Measurements from ENCODE around the gene FRMD4A. TPM values are rescaled to one million over a fixed set of nuclear protein-coding genes. Genes with fewer than 3 reads are reported as not detected.

The FRMD4A gene
- total RNA-seq, 1 experiment from 2014 or later = 19.6 TPM

GRCh38 chr10:13754277-13754676, 576.4 kb downstream of the FRMD4A start:
- no peak overlapping the region for H3K4me3 Mint-ChIP-seq
- H3K9me3 ChIP-seq (ENCODE audit: control insufficient read depth, low read depth, low read length) = no peaks in the 10 kb centered on the region
- no peak for TF ChIP-seq CTCF (conservative IDR thresholded peaks at IDR 0.05)
- H3K4ac ChIP-seq (ENCODE audit: low read depth, low read length) = no peak overlapping the region
- no peak overlapping the region for H2BK12ac ChIP-seq (ENCODE audit: insufficient read length, low read depth, low read length)
- no peaks in the 10 kb centered on the region for H3K9me3 Mint-ChIP-seq
- H3K14ac ChIP-seq (ENCODE audit: insufficient read depth, low read length) = no peak overlapping the region
- H3K18ac ChIP-seq (ENCODE audit: insufficient read length, low read depth, low read length) = no peak overlapping the region
- no peaks in the 10 kb centered on the region for H4K20me1 ChIP-seq (ENCODE audit: control insufficient read depth, insufficient read depth, insufficient read length)
- no peak for DNase-seq
- H2AFZ ChIP-seq (ENCODE audit: low read length) = no peak overlapping the region
- H3K56ac ChIP-seq (ENCODE audit: insufficient read length, low read depth, low read length) = no peak overlapping the region
- no peak overlapping the region for H4K91ac ChIP-seq (ENCODE audit: insufficient read length, low read depth, low read length)
- no peak overlapping the region for H3K27ac ChIP-seq (ENCODE audit: insufficient read length, low read depth, low read length)
- H2AK5ac ChIP-seq (ENCODE audit: insufficient read length, low read length) = no peak overlapping the region
- H3K36me3 Mint-ChIP-seq (ENCODE audit: insufficient read depth in 1 of 3, low read depth in 3 of 3) = no peaks in the 10 kb centered on the region
- H3K79me1 ChIP-seq (ENCODE audit: insufficient read depth, low read depth, low read length, poor library complexity, severe bottlenecking) = no peaks in the 10 kb centered on the region
- H3K4me2 ChIP-seq (ENCODE audit: insufficient read depth, insufficient read length, low read length) = no peak overlapping the region
- no peak overlapping the region for H3T11ph ChIP-seq (ENCODE audit: low read length)
- no peaks in the 10 kb centered on the region for H3K27me3 ChIP-seq (ENCODE audit: insufficient read depth, low read length)
- no peak overlapping the region for H4K5ac ChIP-seq (ENCODE audit: insufficient read length, low read depth, low read length)
- peaks cover 10% of the 10 kb centered on the region for H3K4me1 ChIP-seq (ENCODE audit: insufficient read depth, low read length)
- H3K23me2 ChIP-seq (ENCODE audit: insufficient read length, low read depth, low read length, poor library complexity, severe bottlenecking) = no peaks in the 10 kb centered on the region
- H2BK15ac ChIP-seq (ENCODE audit: low read depth, low read length) = no peak overlapping the region
- H4K8ac ChIP-seq (replicated peaks; ENCODE audit: insufficient read length, low read depth, low read length) = no peak overlapping the region
- no CpG with 5 or more reads among the region's 2 CpGs for WGBS (ENCODE audit: extremely low coverage, insufficient read length, low lambda C conversion rate)
- H3K23ac ChIP-seq (ENCODE audit: insufficient read length, low read depth, low read length) = no peak overlapping the region
- H2BK20ac ChIP-seq (ENCODE audit: low read depth, low read length, poor library complexity, severe bottlenecking) = no peak overlapping the region
- no peak overlapping the region for H3K9ac ChIP-seq (ENCODE audit: extremely low read depth, insufficient read length, low read length)
- no peak overlapping the region for H3K27ac Mint-ChIP-seq
- no peak overlapping the region for H2BK5ac ChIP-seq (ENCODE audit: insufficient read length, low read length)
- H2BK120ac ChIP-seq (ENCODE audit: low read depth, low read length, poor library complexity, severe bottlenecking) = no peak overlapping the region
- H3K79me2 ChIP-seq (ENCODE audit: insufficient read depth, low read length) = no peaks in the 10 kb centered on the region
- H3K4me1 Mint-ChIP-seq = peaks cover 28 to 30% of the 10 kb centered on the region in 2 experiments
- H3K27me3 Mint-ChIP-seq (ENCODE audit: low read depth) = no peaks in the 10 kb centered on the region

Data from H9 (cell line).